ENCODE data around the gene FNDC3A. TPM values are rescaled to one million over a fixed set of nuclear protein-coding genes. Genes with fewer than 3 reads are reported as not detected.

FNDC3A gene
- total and polyA plus RNA-seq, 9 of the 15 experiments (the other 6 are each of a cell fraction or from before 2014, with no cell fraction given) = 4.1 to 22.0 (median 13.5) TPM

- peak; percentile 60; the same call in 1 of the 2 replicates for TF ChIP-seq ZNF592 (IDR thresholded peaks at IDR 0.05)
- 0 out of 2 replicates have a peak, but pooled peaks have one; percentile 3 for TF ChIP-seq MAX (CRISPR knock-in tag; IDR thresholded peaks at IDR 0.05)
- no peak for TF ChIP-seq NR2C2 (CRISPR knock-in tag; IDR thresholded peaks at IDR 0.05)
- TF ChIP-seq NR2C2 (tag; IDR thresholded peaks at IDR 0.05) = no peak; the same call in 1 of the 2 replicates
- TF ChIP-seq SIN3A (IDR thresholded peaks at IDR 0.05; ENCODE audit: borderline replicate concordance in 2 of 2, control insufficient read depth in 1 of 2, low read depth in 2 of 2, low read length in 2 of 2) = no peak
- no peak for TF ChIP-seq SMC3 (conservative IDR thresholded peaks at IDR 0.05; ENCODE audit: insufficient read depth, low read depth, low read length)
- no peak for TF ChIP-seq POLR3A (IDR thresholded peaks at IDR 0.05; ENCODE audit: borderline replicate concordance, extremely low read depth, insufficient read depth, insufficient read length)
- TF ChIP-seq MAZ (CRISPR knock-in tag; conservative IDR thresholded peaks at IDR 0.05 in 1 of 2, IDR thresholded peaks at IDR 0.05 in 1 of 2) = 0 out of 4 replicates have a peak, but pooled peaks of 1 of the 2 experiments have one; percentile 11
- no peak for TF ChIP-seq HNRNPL (IDR thresholded peaks at IDR 0.05; ENCODE audit: low read depth, low read length)
These were observed 434 bp upstream of the FNDC3A start (continued) for GRCh38 chr13:48975101-48975855.
